ENCODE measurements around the gene FLT4. TPM values are rescaled to one million over a fixed set of nuclear protein-coding genes. Genes with fewer than 3 reads are reported as not detected.

The FLT4 gene
- total and polyA plus RNA-seq, 2 experiments from 2014 or later = 3.4 to 13.8 TPM

GRCh38 chr5:180639287-180639686 is 10.1 kb downstream of the FLT4 start:
- Histone ChIP-seq H2AFZ (no peak overlapping the region), H3K4me1 (ENCODE audit: insufficient read depth) (no peaks in the 10 kb centered on the region), H3K27me3 (ENCODE audit: insufficient read depth) (no peaks in the 10 kb centered on the region), H4K20me1 (replicated peaks; ENCODE audit: insufficient read depth) (no peaks in the 10 kb centered on the region), H3K27ac (ENCODE audit: low read depth) (no peak overlapping the region), H3K9me2 (ENCODE audit: insufficient read depth) (no peaks in the 10 kb centered on the region), H3F3A (replicated peaks; ENCODE audit: low read depth) (no peaks in the 10 kb centered on the region), H3K36me3 (ENCODE audit: insufficient read depth) (no peaks in the 10 kb centered on the region), H3K4me3 (no peak overlapping the region), H3K79me2 (replicated peaks; ENCODE audit: insufficient read depth) (no peaks in the 10 kb centered on the region), H3K4me2 (no peak overlapping the region)
- H3K9me3 Mint-ChIP-seq = peaks cover 7% of the 10 kb centered on the region; the same call in 2 of the 3 replicates
- no peak overlapping the region; the same call in 2 of the 3 replicates for H3K4me3 Mint-ChIP-seq
- no peak overlapping the region for H3K27ac Mint-ChIP-seq
- DNase-seq (ENCODE audit: low spot score) (no peak), ATAC-seq (no peak)
- H3K36me3 Mint-ChIP-seq (ENCODE audit: low read depth) = no peaks in the 10 kb centered on the region; the same call in 2 of the 3 replicates
- TF ChIP-seq NANOG (IDR thresholded peaks at IDR 0.05; ENCODE audit: borderline replicate concordance) (no peak), EZH2 (IDR thresholded peaks at IDR 0.05; ENCODE audit: low read depth, unreplicated experiment) (no peak), EZH2phosphoT487 (IDR thresholded peaks at IDR 0.05; ENCODE audit: unreplicated experiment) (no peak), JUNB (IDR thresholded peaks at IDR 0.05; ENCODE audit: unreplicated experiment) (no peak), CTCF (conservative IDR thresholded peaks at IDR 0.05; ENCODE audit: low read depth in 2 of 2) (no peak), ETS1 (IDR thresholded peaks at IDR 0.05) (no peak), CREB1 (CRISPR knock-in tag; IDR thresholded peaks at IDR 0.05; ENCODE audit: low read depth) (no peak), ZNF114 (CRISPR knock-in tag; IDR thresholded peaks at IDR 0.05) (no peak), POLR2AphosphoS5 (IDR thresholded peaks at IDR 0.05; ENCODE audit: low read depth) (no peak), REST (IDR thresholded peaks at IDR 0.05; ENCODE audit: unreplicated experiment) (no peak), STAT1 (IDR thresholded peaks at IDR 0.05; ENCODE audit: unreplicated experiment) (no peak), ZNF331 (CRISPR knock-in tag; IDR thresholded peaks at IDR 0.05; ENCODE audit: low read depth) (no peak)
- TF ChIP-seq, protein P1, sequence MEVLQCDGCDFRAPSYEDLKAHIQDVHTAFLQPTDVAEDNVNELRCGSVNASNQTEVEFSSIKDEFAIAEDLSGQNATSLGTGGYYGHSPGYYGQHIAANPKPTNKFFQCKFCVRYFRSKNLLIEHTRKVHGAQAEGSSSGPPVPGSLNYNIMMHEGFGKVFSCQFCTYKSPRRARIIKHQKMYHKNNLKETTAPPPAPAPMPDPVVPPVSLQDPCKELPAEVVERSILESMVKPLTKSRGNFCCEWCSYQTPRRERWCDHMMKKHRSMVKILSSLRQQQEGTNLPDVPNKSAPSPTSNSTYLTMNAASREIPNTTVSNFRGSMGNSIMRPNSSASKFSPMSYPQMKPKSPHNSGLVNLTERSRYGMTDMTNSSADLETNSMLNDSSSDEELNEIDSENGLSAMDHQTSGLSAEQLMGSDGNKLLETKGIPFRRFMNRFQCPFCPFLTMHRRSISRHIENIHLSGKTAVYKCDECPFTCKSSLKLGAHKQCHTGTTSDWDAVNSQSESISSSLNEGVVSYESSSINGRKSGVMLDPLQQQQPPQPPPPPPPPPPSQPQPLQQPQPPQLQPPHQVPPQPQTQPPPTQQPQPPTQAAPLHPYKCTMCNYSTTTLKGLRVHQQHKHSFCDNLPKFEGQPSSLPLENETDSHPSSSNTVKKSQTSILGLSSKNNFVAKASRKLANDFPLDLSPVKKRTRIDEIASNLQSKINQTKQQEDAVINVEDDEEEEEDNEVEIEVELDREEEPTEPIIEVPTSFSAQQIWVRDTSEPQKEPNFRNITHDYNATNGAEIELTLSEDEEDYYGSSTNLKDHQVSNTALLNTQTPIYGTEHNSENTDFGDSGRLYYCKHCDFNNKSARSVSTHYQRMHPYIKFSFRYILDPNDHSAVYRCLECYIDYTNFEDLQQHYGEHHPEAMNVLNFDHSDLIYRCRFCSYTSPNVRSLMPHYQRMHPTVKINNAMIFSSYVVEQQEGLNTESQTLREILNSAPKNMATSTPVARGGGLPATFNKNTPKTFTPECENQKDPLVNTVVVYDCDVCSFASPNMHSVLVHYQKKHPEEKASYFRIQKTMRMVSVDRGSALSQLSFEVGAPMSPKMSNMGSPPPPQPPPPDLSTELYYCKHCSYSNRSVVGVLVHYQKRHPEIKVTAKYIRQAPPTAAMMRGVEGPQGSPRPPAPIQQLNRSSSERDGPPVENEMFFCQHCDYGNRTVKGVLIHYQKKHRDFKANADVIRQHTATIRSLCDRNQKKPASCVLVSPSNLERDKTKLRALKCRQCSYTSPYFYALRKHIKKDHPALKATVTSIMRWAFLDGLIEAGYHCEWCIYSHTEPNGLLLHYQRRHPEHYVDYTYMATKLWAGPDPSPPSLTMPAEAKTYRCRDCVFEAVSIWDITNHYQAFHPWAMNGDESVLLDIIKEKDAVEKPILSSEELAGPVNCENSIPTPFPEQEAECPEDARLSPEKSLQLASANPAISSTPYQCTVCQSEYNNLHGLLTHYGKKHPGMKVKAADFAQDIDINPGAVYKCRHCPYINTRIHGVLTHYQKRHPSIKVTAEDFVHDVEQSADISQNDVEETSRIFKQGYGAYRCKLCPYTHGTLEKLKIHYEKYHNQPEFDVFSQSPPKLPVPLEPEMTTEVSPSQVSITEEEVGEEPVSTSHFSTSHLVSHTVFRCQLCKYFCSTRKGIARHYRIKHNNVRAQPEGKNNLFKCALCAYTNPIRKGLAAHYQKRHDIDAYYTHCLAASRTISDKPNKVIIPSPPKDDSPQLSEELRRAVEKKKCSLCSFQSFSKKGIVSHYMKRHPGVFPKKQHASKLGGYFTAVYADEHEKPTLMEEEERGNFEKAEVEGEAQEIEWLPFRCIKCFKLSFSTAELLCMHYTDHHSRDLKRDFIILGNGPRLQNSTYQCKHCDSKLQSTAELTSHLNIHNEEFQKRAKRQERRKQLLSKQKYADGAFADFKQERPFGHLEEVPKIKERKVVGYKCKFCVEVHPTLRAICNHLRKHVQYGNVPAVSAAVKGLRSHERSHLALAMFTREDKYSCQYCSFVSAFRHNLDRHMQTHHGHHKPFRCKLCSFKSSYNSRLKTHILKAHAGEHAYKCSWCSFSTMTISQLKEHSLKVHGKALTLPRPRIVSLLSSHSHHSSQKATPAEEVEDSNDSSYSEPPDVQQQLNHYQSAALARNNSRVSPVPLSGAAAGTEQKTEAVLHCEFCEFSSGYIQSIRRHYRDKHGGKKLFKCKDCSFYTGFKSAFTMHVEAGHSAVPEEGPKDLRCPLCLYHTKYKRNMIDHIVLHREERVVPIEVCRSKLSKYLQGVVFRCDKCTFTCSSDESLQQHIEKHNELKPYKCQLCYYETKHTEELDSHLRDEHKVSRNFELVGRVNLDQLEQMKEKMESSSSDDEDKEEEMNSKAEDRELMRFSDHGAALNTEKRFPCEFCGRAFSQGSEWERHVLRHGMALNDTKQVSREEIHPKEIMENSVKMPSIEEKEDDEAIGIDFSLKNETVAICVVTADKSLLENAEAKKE (CRISPR knock-in tag; IDR thresholded peaks at IDR 0.05) = no peak
- H3K4me1 Mint-ChIP-seq = peaks cover 3% of the 10 kb centered on the region; the same call in 2 of the 3 replicates
- H3K27me3 Mint-ChIP-seq (ENCODE audit: insufficient read depth, low read depth, poor library complexity) = peaks cover 12% of the 10 kb centered on the region
